RWPE2 (cell line): Measurements from ENCODE around the gene CNTN1.

ENCODE experiments used
- ATAC-seq: fragments of 200-7000 bp; cut with Tn5 transposase; 3 replicates; pipeline ENCODE4 v1.9.1; 2021; ENCODE audit warnings: low read depth
- DNase-seq: peaks from one replicate; pipeline ENCODE4 v3.0.0-alpha.2; 2020; ENCODE audit warnings: low spot score
- H3K27ac ChIP-seq: fragments of 450-650 bp; 2 replicates; pipeline ENCODE4 v1.5.1; 2017; ENCODE audit warnings: mild to moderate bottlenecking; ENCODE audit not compliant: poor library complexity, severe bottlenecking
- H3K27me3 ChIP-seq: fragments of 250-450 bp; sonication (Bioruptor Pico); 2 replicates; pipeline ENCODE4 v1.5.1; 2021; ENCODE audit warnings: mild to moderate bottlenecking, moderate library complexity; ENCODE audit not compliant: insufficient read depth, poor library complexity, severe bottlenecking
- H3K36me3 ChIP-seq: fragments of 250-450 bp; sonication (Bioruptor Pico); 2 replicates; pipeline ENCODE4 v1.5.1; 2020; ENCODE audit warnings: low read depth, mild to moderate bottlenecking, moderate library complexity
- H3K4me1 ChIP-seq: fragments of 250-450 bp; sonication (Bioruptor Pico); 2 replicates; pipeline ENCODE4 v1.5.1; 2021; ENCODE audit warnings: mild to moderate bottlenecking, moderate library complexity; ENCODE audit not compliant: insufficient read depth, poor library complexity, severe bottlenecking
- H3K4me3 ChIP-seq: fragments of 250-450 bp; sonication (Bioruptor Pico); 2 replicates; pipeline ENCODE4 v1.5.1; 2021; ENCODE audit warnings: mild to moderate bottlenecking, moderate library complexity; ENCODE audit not compliant: severe bottlenecking
- H3K9me3 ChIP-seq: fragments of 250-450 bp; sonication (Bioruptor Pico); 2 replicates; pipeline ENCODE4 v1.5.1; 2021; ENCODE audit warnings: mild to moderate bottlenecking, moderate library complexity; ENCODE audit not compliant: severe bottlenecking
- TF ChIP-seq, protein P1 (sequence below): fragments of 450-650 bp; IDR thresholded peaks from one replicate; pipeline ENCODE4 v1.5.1; 2017; ENCODE audit warnings: mild to moderate bottlenecking, moderate library complexity; ENCODE audit not compliant: poor library complexity, severe bottlenecking

Gene CNTN1

GRCh38 chr12:40716037-40716436 lies 23.8 kb downstream of the CNTN1 start:
- no peak for ATAC-seq
- Histone ChIP-seq H3K27ac (no peak overlapping the region), H3K9me3 (no peaks in the 10 kb centered on the region), H3K4me1 (no peaks in the 10 kb centered on the region), H3K4me3 (no peak overlapping the region), H3K27me3 (no peaks in the 10 kb centered on the region), H3K36me3 (no peaks in the 10 kb centered on the region)
- TF ChIP-seq, protein P1, sequence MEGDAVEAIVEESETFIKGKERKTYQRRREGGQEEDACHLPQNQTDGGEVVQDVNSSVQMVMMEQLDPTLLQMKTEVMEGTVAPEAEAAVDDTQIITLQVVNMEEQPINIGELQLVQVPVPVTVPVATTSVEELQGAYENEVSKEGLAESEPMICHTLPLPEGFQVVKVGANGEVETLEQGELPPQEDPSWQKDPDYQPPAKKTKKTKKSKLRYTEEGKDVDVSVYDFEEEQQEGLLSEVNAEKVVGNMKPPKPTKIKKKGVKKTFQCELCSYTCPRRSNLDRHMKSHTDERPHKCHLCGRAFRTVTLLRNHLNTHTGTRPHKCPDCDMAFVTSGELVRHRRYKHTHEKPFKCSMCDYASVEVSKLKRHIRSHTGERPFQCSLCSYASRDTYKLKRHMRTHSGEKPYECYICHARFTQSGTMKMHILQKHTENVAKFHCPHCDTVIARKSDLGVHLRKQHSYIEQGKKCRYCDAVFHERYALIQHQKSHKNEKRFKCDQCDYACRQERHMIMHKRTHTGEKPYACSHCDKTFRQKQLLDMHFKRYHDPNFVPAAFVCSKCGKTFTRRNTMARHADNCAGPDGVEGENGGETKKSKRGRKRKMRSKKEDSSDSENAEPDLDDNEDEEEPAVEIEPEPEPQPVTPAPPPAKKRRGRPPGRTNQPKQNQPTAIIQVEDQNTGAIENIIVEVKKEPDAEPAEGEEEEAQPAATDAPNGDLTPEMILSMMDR: no peak
- DNase-seq: no peak

DNA sequence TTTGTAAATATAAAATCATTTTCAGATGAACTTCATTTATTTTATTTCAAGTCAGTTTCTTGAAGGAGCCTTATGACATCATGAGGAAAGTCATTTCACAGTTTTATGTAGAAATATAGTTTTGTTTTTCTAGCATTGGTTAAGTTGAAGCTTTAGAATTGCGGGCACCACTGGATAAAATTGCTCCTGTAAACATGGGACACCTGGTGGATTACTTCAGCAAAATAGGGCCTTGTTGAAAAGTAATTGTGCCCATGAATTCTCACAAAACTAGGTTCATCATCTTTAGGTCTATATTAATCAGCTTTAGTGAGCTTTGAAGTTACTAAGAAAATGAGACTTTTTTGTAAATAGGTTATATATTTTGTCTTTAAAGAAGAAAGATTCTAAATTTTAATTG lies 25.3 kb downstream of the CNTN1 start:
- Histone ChIP-seq H3K27ac (no peak overlapping the region), H3K9me3 (no peaks in the 10 kb centered on the region), H3K4me3 (no peak overlapping the region), H3K36me3 (no peaks in the 10 kb centered on the region), H3K4me1 (no peaks in the 10 kb centered on the region), H3K27me3 (no peaks in the 10 kb centered on the region)
- TF ChIP-seq, protein P1: no peak
- no peak for DNase-seq
- no peak for ATAC-seq

- no peaks in the 10 kb centered on the region for H3K27me3 ChIP-seq
- no peak overlapping the region for H3K4me3 ChIP-seq
- H3K36me3 ChIP-seq: no peaks in the 10 kb centered on the region
- no peak overlapping the region for H3K27ac ChIP-seq
- TF ChIP-seq, protein P1: no peak
- no peak for DNase-seq
- no peaks in the 10 kb centered on the region for H3K4me1 ChIP-seq
- no peak for ATAC-seq
- no peaks in the 10 kb centered on the region for H3K9me3 ChIP-seq
Measured at GRCh38 chr12:40718878-40719372, 26.7 kb downstream of the CNTN1 start.

- H3K9me3 ChIP-seq: no peaks in the 10 kb centered on the region
- H3K4me1 ChIP-seq: no peaks in the 10 kb centered on the region
- DNase-seq: no peak
- H3K36me3 ChIP-seq: no peaks in the 10 kb centered on the region
- no peak overlapping the region for H3K4me3 ChIP-seq
- TF ChIP-seq, protein P1: no peak
- no peaks in the 10 kb centered on the region for H3K27me3 ChIP-seq
- no peak for ATAC-seq
- no peak overlapping the region for H3K27ac ChIP-seq
Measured at GRCh38 chr12:40723001-40723400, 30.8 kb downstream of the CNTN1 start.

DNA sequence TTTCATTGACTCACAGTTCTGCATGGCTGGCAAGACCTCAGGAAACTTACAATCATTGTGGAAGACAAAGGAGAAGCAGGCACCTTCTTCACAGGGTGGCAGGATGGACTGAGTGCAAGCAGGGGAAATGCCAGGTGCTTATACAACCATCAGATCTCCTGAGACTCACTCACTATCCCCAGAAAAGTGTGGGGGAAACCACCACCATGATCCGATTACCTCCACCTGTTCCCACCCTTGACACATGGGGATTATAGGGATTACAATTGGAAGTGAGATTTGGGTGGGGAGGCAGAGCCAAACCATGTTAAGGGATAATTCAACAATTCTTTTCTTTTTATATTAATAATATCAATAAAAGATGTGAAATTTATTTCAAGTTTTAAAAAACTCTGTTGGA lies 34.1 kb downstream of the CNTN1 start:
- ATAC-seq: no peak
- no peaks in the 10 kb centered on the region for H3K4me1 ChIP-seq
- TF ChIP-seq, protein P1: no peak
- no peaks in the 10 kb centered on the region for H3K9me3 ChIP-seq
- H3K36me3 ChIP-seq: no peaks in the 10 kb centered on the region
- H3K27ac ChIP-seq: no peak overlapping the region
- DNase-seq: no peak
- no peaks in the 10 kb centered on the region for H3K27me3 ChIP-seq
- no peak overlapping the region for H3K4me3 ChIP-seq
